ENCODE measurements around the gene PTPRN2.
"Not testable (repeated sequence)": the region's sequence is repeated elsewhere in the genome, so short reads cannot be mapped to it uniquely, and the experiment has no call there.

The PTPRN2 gene

DNA sequence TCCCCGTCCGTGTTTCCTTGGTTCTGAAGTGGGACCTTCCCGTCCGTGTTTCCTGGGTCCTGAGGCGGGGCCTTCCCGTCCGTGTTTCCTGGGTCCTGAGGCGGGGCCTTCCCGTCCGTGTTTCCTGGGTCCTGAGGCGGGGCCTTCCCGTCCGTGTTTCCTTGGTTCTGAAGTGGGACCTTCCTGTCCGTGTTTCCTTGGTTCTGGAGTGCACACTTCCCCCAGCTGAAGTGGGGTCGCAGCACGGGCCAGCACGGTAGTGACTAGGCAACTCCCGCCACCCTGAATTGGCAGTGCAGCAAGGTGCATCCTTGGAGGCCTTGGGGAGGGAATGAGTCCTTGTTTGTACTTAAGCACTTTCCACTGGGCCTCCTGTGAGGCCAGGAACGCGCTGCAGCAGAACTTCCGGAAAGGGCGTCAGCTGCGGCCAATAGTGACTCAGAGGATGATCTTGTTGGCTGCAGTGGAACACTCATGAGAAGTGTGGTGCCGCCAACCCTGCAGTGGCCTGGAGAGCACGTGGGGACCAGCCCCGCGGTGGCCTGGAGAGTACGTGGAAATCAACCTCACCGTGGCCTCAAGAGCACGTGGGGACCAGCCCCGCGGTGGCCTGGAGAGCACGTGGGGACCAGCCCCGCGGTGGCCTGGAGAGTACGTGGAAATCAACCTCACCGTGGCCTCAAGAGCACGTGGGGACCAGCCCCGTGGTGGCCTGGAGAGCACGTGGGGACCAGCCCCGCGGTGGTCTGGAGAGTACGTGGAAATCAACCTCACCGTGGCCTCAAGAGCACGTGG is 685.6 kb downstream of the PTPRN2 start:
- not testable (repeated sequence) for DNase-seq

DNA sequence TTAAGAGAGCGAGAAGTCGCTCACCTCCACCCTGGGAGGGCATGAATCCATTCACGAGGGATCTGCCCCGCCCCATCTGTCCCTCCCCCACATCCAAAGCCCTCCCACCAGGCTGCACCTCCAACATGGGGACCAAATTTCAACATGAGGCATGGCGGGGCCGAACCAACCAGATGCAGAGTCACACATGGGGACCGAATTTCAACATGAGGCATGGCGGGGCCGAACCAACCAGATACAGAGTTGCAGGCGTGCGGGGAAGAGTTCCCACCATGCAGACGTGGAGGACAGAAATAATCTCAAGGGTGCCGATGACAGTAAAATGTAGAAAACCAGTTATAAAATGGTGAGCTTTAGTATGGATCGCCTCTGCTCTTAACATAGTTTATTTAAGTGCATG is 686.5 kb downstream of the PTPRN2 start:
- DNase-seq, result no peak

DNA sequence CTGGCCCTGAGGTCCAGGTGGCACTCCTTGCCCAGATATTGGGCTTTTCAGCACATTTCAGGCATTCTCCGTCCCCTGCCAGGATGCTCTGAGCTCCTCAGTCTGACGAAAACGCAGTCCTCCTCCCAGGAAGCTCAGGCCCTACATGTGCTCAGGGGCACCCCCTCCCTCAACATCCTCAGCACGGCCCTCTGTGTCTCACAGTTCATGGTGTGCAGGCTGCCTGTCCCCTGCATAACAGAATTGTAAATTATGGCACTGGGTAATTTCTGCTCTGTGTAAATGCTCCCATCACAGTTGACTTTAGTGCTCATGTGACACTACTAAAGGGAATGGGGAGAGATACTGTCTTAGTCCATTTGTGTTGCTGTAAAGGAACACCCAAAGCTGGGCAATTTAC is 687.1 kb downstream of the PTPRN2 start:
- no peak for DNase-seq

DNA sequence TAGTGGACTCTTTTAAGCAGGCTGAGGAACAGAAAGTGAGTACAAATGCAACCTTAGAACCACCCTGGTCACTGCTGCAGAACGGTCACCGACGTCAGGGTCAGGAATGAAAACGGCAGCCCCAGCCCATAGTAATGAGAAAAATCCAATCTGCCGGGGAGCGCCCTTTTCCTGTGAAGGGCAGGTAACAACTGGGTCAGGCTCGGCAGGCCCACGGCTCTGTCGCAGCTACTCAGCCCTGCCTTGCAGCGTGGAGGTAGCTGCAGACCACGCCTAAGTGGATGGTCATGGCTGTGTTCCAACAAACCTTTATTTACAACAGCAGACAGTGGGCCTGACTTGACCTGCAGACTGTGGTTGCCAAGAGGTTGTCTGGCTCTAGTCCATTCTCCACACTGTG is 687.6 kb downstream of the PTPRN2 start:
- DNase-seq, result no peak

DNA sequence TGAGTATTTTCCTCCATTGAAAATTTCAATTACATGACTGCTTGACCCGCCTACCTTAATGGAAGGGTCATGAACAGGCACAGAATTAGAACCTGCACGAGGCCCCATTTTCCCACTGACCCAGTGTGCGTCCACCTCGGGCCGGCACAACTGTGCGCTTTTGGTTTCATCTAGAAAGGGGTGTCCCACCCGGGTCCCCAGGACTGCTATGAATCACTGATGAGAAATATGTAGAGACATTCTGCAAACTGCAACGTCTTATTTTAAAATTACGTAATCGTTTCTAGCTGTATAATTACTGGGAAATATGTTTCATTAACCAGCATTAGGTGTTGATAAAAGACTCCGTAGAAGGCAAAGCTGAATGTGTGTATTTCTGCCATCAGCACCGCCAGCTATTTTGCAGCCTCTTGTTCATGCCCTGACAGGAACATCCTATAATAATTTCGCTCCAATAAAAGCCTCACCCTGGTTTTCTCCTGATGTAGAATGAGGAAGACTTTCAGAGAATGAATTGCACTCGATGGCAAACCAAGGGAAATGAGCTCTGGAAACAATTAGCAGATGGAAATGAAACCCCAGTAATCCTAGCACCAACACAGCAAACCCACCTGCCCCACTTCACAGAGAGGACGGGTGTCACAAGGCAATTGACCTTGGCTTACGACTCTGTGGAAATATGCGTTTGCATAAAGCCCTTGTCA is 688.7 kb downstream of the PTPRN2 start:
- DNase-seq, result no peak

DNA sequence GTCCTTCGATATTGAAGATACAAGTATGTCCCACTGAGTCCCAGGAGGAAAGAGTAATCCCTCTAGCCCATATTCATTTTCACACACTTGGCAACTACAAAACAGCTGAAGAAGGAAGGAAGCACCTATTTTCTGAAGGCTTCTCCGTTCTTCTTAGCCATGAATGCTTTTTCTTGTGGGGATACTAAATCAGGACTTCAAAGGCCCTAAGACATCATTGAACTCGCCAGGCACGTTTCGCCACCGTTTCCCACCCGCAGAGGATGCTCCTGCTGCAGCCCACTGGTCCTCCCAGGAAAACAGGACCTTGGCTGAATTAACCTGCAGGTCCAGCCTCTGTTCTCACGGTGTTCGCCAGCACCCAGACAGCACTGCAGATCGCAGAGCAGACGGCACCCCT is 689.4 kb downstream of the PTPRN2 start:
- no peak for DNase-seq

DNA sequence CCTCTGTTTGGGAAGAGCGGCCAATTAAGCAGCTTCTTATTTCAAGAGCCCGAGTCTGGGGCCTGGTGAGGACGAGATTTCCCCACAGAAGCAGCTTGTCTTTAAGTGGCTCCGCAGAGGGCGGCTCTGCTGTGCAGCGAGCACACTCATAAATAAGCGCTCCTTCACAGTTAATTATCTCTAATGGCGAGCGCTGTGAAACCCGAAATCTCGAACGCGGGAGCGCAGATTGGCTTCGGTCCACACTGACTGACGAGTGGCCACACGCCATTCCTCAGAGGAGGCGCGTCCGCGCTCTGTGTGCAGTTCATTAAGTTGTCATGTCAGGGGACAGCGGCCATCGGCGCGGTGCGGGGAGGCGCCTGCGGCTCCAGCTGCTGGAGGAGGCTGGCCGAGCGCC is 689.9 kb downstream of the PTPRN2 start:
- DNase-seq, result no peak

DNA sequence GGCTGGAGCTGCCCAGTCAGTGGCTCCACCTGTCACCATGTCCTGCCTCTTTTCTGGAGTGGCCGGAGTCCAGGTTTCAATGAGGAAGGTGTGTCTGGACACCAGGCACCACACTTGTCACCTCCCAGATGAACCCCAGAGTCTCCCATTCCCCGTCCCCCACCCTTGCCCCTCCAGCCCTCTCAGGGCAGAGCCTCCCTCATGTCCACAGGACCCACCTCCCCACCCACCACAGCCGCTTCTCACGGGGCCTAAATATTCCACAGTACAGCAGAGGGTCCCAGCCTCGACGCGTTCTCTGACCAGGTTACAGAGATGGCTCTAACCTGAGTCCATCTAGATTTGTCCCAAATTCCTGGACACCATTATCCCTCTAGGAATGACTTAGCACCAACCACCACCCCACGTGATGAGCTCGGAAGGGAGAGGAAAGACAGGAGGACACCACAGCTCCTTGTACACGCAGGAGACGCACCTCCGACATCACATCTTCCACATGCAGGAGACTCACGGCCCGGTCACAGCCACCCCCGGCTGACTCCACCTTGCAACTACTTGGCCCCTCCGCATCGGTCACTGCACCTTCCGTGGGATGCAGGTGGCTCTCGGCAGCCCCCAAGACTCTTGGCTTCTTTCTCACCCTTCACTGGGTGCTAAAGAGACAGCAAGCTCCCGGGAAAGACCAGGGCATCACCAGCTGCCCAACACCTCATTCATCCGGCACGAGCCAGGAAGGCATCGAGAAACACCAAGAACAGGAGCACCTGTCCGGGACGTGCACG is 690.7 kb downstream of the PTPRN2 start:
- DNase-seq, result no peak

DNA sequence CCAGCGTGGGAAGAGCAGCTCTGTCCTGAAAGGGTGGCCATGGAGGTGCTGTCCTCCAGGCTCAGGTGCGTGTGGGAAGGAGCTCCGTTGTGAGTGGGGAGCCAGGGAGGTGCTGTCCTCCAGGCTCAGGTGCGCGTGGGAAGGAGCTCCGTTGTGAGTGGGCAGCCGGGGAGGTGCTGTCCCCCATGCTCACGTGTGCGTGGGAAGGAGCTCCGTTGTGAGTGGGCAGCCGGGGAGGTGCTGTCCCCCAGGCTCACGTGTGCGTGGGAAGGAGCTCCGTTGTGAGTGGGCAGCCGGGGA is 691.3 kb downstream of the PTPRN2 start:
- DNase-seq, result not testable (repeated sequence)

DNA sequence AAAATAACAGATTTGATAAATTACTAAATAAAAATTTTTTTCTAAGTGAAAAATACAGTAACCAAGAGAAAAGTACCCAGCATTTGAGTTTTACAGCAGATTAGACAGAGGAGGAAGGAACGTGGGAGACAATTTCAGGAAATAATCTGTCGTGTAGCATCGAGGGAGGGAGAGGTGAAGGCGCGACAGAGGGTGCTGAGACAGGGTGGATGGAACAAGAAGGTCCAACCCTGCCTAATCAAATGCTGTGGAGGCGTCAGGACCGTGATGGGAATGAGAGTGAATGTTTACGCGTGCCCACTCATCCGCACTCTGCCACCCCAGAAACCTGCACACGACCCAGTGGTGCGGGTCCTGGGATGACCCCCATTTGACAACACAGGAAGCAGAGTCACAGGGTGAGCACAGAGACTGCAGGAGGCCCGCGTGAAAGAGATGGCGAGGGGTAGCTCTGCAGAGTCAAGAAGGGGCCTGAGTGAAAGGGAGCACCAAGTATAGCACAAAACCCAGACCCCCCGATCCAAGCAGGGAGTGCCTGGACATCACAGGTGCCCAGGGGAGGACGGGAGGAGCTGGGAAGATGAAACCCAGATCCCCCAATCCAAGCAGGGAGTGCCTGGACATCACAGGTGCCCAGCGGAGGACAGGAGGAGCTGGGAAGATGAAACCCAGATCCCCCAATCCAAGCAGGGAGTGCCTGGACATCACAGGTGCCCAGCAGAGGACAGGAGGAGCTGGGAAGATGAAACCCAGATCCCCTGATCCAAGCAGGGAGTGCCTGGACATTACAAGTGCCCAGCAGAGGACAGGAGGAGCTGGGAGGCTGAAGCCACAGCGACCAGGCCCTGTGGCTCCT is 691.9 kb downstream of the PTPRN2 start:
- DNase-seq, result no peak

DNA sequence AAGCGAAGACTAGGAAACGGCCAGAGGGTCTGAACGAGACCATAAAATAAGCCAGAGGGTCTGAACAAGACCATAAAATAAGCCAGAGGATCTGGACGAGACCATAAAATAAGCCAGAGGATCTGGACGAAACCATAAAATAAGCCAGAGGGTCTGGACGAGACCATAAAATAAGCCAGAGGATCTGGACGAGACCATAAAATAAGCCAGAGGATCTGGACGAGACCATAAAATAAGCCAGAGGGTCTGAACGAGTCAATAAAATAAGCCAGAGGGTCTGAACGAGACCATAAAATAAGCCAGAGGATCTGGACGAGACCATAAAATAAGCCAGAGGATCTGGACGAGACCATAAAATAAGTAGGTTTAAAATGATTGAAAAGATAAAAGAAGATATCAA is 692.5 kb downstream of the PTPRN2 start:
- not testable (repeated sequence) for DNase-seq

DNA sequence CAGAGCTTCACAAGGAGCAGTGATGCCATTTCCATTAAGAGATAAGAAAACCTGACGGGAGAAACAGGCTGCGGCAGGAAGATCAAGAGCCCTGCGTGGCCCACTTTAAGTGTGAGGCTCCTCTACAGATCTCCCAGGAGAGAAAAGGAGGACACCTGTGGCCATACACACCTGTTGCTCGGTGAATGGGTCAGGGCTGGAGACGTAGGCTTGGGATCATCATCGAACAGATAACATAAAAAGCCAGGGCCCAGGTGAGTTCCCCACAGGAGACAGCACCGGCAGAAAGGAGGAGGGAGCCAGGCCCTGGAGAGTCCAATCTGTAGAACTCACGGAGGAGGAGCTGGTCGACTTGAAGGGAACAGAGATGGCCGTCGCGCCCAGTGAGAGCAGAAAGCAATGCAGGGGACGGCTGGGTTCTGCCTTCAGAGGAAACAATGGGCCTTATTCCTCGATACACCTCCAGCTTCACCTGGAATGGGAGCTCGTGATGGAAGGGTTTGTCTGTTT is 694.0 kb downstream of the PTPRN2 start:
- no peak for DNase-seq

DNA sequence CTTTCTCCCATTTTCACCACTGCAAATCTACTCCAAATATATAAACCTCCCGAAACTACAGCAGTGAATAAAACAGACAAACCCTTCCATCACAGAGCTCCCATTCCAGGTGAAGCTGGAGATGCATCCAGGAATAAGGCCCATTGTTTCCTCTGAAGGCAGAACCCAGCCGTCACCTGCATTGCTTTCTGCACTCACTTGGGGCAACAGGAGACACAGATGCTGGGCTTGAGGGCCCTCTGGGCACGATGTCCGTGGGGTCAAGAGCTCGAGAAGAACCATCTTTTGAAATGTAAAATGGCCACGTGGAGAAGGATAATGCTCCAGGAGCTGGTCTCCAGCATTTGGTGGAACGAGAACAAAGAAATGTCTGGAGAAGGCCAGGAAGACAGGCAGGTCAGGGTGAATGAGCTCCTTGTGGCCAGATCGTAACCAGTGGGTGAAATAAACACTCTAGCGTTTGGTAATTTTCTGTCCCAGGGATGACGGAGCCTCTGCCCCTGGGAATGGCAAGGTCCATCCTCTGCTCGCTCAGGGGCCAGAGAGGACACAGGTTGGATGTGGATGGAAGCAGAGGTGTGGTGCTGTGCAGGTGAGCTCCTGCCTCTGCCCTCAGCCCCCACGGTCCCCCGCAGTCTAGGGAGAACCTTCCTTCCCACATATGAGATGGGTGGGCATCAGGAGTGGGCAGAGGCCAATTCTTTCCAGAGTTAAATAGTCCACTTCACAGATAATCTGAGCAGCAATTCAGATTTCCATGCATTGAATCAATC is 694.7 kb downstream of the PTPRN2 start:
- DNase-seq, result no peak

DNA sequence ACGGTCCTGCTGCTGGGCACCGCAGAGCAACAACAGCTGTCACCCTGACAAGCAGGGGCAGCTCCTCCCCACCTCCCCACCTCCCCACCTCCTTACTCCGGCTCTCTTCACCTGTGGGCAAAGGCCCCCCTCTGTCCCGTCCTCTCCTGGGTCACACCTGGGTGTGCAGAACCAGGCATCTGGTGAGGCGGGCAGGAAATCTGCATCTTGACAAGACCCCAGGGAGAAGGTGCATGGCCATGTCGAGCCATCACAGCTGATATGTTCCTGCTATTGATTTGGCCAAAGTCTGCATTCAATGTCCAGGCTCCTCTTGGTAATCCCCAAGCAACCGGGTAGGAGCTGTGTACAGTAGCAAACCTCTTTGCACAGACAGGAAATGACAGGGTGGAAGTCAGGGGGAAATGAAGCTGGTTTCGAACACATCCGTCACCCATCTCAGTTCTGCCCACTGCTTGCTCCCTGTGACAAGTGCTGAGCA is 696.7 kb downstream of the PTPRN2 start:
- no peak for DNase-seq

DNA sequence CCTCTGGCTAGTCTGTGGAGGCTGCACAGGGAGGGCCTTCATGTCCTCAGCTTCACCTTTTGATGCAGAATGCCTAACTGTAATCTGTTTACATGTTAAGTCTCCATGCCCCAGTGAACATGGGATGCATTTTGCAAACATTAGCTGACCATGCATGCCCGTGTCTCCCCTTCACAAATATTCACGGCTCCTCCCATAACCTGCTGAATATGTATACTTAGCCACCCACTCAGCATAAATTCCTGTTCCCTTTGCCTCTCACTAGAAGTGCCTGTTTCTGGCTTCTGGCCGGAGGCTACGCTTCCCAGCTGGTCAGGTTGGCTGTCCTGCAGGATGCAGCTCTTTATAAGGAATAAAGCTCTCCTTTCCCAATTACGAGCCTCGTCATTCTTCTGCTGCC is 698.1 kb downstream of the PTPRN2 start:
- DNase-seq, result no peak

DNA sequence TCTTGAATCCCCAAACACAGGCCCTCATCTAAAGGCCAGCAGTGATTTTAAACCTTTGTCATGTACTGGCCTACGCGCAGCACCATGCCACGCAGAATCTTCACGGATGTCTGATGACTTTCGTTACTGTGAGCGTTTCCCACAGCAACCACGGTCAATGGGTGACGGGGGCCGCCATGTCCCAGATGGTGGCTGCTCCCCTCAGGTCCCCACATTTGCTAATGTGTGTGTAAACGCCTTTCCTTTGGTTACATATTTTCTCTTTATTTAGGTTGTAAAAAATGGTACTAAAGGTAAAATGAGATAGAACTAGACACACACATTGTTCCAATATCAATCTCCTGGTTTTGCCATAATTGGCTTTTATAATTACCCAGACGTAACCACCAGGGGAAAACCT is 699.0 kb downstream of the PTPRN2 start:
- no peak for DNase-seq

DNA sequence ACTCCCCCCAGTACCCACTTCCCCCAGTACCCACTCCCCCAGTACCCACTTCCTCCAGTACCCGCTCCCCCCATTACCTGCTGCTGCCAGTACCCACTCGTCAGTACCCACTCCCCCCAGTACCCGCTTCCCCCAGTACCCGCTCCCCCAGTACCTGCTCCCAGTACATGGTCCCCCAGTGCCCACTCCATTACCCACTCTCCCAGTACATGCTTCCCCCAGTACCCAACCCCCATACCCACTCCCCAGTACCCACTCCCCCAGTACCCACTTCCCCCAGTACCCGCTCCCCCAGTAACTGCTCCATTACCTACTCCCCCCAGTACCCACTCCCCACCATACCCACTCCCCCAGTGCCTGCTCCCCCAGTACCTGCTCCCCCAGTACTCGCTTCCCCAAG is 700.2 kb downstream of the PTPRN2 start:
- DNase-seq, result no peak

DNA sequence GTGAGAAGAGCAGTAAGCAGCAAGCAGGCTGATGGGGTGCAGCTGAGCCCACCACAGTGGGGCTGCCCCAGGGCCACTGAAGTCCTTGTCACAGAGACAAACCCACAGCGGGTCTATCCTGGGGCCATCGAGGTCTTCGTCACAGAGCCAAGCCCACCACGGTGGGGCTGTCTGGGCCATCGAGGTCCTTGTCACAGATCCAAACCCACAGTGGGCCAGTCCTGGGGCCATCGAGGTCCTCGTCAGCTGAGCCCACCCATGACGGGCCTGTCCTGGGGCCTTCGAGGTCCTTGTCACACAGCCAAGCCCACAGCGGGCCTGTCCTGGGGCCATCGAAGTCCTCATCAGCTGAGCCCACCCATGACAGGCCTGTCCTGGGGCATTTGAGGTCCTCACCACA is 700.9 kb downstream of the PTPRN2 start:
- no peak for DNase-seq

DNA sequence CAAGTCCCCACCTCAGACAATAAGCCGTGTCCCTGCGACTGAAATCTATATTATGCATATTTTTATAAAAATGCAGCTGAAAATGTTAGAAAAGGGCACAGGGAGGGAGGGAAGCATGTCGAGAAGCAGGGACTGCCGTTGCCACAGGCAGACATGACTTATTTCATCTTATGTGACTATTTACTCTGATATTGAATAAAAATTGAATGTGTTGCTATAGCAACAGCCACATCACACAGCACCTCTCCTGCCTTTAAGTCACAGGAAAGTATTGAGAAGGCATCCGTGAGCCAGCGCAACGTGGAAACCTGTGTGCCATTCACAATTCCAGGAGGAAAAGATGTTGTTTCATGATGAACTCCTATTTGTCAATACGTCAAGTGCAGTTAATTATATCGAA is 701.4 kb downstream of the PTPRN2 start:
- DNase-seq, result no peak

DNA sequence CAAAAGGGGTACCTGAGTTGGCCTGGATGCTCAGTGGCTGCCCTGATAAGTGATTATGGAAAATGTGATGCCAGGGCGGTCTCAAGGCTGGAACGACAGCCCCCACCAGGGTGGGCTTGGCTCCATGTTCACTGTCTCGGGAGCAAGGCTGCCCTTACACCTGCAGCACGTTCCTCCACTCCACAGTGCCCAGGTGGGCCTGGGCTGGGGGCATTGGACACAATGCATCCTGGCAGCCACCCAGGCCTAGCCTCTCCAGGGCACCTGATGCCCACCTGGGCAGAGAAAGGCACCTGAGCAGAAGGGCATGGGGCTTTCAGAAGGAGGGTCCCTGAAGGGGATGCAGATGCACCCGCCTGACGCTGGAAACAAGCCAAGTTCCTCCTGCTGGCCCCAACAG is 702.5 kb downstream of the PTPRN2 start:
- DNase-seq, result no peak

DNA sequence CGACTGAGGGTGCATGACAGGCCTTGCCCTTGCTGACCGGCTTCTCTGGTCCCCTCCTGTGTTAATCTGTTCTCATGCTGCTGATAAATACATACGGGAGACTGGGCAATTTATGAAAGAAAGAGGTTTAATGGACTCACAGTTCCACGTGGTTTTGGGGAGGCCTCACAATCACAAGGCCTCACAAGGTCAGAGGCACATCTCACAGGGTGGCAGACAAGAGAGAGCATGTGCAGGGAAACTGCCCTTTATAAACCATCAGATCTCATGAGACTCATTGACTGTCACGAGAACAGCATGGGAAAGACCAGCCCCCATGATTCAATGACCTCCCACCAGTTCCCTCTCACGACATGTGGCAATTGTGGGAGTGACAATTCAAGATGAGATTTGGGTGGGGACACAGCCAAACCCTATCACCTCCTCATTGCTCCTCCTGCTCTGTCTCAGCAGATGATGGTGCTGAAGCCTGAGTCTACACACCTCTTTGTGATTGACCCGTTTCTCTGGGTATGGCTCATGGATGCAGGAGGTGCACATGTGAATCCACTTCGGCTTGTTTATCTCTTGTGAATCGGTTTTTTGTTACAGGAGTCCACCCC is 703.1 kb downstream of the PTPRN2 start:
- DNase-seq, result no peak
